Testis (tissue), 2 donors: ENCODE results near the gene WAC.

Experiments used
- POLR2A ChIP-seq: fragments of 450-650 bp; IDR thresholded peaks from one replicate; pipeline ENCODE4 v1.6.1; 2017; ENCODE audit warnings: antibody characterized with exemption, mild to moderate bottlenecking, moderate library complexity
- TF ChIP-seq, protein P1 (sequence below), 3 experiments: fragments of 450-650 bp in 2 of 3; fragments of 200-600 bp in 1 of 3; sonication (generic) in 1 of 3; IDR thresholded peaks; one replicate each; pipeline ENCODE4 v1.5.1; 2016 to 2019; ENCODE audit warnings: antibody characterized with exemption in 3 of 3, mild to moderate bottlenecking in 2 of 3, moderate library complexity in 1 of 3

DNA sequence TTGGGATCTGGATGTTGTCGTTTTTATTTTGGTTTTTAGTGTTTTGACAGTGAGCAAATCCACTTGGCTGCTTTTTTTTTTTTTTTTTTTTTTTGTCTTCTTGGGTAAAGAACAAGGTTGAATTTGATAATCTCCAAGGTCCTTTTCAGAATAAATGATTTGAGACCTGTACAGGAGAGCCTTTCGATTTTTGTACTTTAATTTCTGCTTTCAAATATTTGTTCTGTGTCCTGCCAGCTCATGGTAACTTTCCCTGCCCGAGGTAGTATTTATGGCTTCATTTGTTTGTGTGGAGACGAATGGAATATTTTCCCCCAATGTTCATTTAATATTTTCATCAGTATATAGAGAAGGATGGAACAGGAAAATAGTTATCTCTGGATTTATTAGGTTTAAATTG is 19.9 kb downstream of the WAC start:
- TF ChIP-seq, protein P1, sequence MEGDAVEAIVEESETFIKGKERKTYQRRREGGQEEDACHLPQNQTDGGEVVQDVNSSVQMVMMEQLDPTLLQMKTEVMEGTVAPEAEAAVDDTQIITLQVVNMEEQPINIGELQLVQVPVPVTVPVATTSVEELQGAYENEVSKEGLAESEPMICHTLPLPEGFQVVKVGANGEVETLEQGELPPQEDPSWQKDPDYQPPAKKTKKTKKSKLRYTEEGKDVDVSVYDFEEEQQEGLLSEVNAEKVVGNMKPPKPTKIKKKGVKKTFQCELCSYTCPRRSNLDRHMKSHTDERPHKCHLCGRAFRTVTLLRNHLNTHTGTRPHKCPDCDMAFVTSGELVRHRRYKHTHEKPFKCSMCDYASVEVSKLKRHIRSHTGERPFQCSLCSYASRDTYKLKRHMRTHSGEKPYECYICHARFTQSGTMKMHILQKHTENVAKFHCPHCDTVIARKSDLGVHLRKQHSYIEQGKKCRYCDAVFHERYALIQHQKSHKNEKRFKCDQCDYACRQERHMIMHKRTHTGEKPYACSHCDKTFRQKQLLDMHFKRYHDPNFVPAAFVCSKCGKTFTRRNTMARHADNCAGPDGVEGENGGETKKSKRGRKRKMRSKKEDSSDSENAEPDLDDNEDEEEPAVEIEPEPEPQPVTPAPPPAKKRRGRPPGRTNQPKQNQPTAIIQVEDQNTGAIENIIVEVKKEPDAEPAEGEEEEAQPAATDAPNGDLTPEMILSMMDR (IDR thresholded peaks at IDR 0.05) = no peak
- no peak for TF ChIP-seq POLR2A
